Panc1 (cell line): ENCODE data around the gene KLHL9.
A peak's percentile ranks its signal among the peaks of the same experiment; 100 is the strongest.

Experiments used
- POLR2AphosphoS5 ChIP-seq: IDR thresholded peaks from 2 replicates; pipeline ENCODE4 v1.6.1; 2012; ENCODE audit warnings: mild to moderate bottlenecking, low read depth, low read length, moderate library complexity
- TF ChIP-seq, protein P1 (sequence below): fragments of 450-650 bp; IDR thresholded peaks from 2 replicates; pipeline ENCODE4 v1.5.1; 2017; ENCODE audit warnings: mild to moderate bottlenecking
- TF ChIP-seq, protein P2 (sequence below), 2 experiments: IDR thresholded peaks; 2 replicates each; pipeline ENCODE4 v1.6.1; 2011 to 2012; ENCODE audit warnings: low read depth in 2 of 2, control low read depth in 1 of 2, low read length in 1 of 2, mild to moderate bottlenecking in 1 of 2, moderate library complexity in 1 of 2; ENCODE audit not compliant: insufficient read depth in 1 of 2

DNA sequence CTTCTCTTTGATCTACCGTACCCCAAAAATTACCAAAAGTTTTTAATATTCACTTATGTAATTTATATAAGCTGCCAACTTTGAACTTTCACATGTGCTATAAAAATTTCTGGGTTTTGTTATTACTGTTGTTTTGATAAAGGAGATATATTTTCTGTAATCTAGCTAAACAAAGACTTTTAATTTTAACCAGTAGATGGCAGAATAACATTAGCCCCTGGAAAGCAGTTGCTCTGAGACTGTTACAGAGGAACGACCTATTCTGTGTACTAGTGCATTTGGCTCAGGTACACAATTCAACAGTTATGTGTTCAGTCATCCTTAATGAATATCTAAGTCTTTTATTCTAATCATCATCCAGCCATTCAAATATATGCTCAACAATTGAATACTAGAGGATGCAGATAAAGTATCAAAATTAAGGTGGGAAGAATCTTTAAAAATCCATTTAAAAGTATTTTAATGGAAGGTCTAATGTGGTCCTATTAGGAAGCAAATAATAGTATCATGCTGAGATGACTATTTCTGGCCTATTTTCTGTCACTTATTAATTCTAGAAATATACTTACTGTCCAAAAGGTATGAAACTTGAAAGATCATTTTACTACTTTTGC is 8.6 kb downstream of the KLHL9 start:
- TF ChIP-seq, protein P1, sequence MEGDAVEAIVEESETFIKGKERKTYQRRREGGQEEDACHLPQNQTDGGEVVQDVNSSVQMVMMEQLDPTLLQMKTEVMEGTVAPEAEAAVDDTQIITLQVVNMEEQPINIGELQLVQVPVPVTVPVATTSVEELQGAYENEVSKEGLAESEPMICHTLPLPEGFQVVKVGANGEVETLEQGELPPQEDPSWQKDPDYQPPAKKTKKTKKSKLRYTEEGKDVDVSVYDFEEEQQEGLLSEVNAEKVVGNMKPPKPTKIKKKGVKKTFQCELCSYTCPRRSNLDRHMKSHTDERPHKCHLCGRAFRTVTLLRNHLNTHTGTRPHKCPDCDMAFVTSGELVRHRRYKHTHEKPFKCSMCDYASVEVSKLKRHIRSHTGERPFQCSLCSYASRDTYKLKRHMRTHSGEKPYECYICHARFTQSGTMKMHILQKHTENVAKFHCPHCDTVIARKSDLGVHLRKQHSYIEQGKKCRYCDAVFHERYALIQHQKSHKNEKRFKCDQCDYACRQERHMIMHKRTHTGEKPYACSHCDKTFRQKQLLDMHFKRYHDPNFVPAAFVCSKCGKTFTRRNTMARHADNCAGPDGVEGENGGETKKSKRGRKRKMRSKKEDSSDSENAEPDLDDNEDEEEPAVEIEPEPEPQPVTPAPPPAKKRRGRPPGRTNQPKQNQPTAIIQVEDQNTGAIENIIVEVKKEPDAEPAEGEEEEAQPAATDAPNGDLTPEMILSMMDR: peak; percentile 43; the same call in 1 of the 2 replicates
- TF ChIP-seq, protein P2, sequence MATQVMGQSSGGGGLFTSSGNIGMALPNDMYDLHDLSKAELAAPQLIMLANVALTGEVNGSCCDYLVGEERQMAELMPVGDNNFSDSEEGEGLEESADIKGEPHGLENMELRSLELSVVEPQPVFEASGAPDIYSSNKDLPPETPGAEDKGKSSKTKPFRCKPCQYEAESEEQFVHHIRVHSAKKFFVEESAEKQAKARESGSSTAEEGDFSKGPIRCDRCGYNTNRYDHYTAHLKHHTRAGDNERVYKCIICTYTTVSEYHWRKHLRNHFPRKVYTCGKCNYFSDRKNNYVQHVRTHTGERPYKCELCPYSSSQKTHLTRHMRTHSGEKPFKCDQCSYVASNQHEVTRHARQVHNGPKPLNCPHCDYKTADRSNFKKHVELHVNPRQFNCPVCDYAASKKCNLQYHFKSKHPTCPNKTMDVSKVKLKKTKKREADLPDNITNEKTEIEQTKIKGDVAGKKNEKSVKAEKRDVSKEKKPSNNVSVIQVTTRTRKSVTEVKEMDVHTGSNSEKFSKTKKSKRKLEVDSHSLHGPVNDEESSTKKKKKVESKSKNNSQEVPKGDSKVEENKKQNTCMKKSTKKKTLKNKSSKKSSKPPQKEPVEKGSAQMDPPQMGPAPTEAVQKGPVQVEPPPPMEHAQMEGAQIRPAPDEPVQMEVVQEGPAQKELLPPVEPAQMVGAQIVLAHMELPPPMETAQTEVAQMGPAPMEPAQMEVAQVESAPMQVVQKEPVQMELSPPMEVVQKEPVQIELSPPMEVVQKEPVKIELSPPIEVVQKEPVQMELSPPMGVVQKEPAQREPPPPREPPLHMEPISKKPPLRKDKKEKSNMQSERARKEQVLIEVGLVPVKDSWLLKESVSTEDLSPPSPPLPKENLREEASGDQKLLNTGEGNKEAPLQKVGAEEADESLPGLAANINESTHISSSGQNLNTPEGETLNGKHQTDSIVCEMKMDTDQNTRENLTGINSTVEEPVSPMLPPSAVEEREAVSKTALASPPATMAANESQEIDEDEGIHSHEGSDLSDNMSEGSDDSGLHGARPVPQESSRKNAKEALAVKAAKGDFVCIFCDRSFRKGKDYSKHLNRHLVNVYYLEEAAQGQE (IDR thresholded peaks at IDR 0.05; ENCODE audit: insufficient read depth in 1 of 2, low read depth in 2 of 2, low read length in 1 of 2): no peak
- TF ChIP-seq POLR2AphosphoS5: no peak
